Lung (tissue), 12 donors: ENCODE results near the gene DPY19L1. TPM values are rescaled to one million over a fixed set of nuclear protein-coding genes. Genes with fewer than 3 reads are reported as not detected.

Source experiments
- ATAC-seq: fragments of 200-7000 bp; cut with Tn5 transposase; one replicate; pipeline ENCODE4 v1.9.1; 2020; ENCODE audit warnings: moderate number of reproducible peaks; ENCODE audit not compliant: insufficient read depth, low FRiP score
- DNase-seq, 3 donors: peaks; one replicate each; pipeline ENCODE4 v3.0.0-alpha.2; 2013 to 2017
- H3K27ac ChIP-seq, 2 donors: one replicate each; pipeline ENCODE4 v1.5.1; 2013; ENCODE audit warnings: mild to moderate bottlenecking in 2 of 2, moderate library complexity in 2 of 2, control low read depth in 1 of 2, inconsistent platforms in 1 of 2, low read depth in 1 of 2, low read length in 1 of 2
- H3K27me3 ChIP-seq, 3 donors: one replicate each; pipeline ENCODE4 v1.5.1; 2013; ENCODE audit warnings: low read length in 2 of 3; ENCODE audit not compliant: control insufficient read depth in 3 of 3, insufficient read depth in 3 of 3
- H3K36me3 ChIP-seq, 4 donors: one replicate each; pipeline ENCODE4 v1.5.1; 2013; ENCODE audit warnings: low read length in 4 of 4, mild to moderate bottlenecking in 1 of 4, moderate library complexity in 1 of 4; ENCODE audit not compliant: control insufficient read depth in 4 of 4, insufficient read depth in 4 of 4
- H3K4me1 ChIP-seq, 5 donors: one replicate each; pipeline ENCODE4 v1.5.1; 2013; ENCODE audit warnings: low read length in 5 of 5, mild to moderate bottlenecking in 2 of 5, moderate library complexity in 1 of 5; ENCODE audit not compliant: control insufficient read depth in 5 of 5, insufficient read depth in 5 of 5
- H3K4me3 ChIP-seq: one replicate; pipeline ENCODE4 v1.5.1; 2013; ENCODE audit warnings: mild to moderate bottlenecking, control low read depth, moderate library complexity
- H3K9ac ChIP-seq, 2 donors: one replicate each; pipeline ENCODE4 v1.5.1; 2013; ENCODE audit warnings: low read length in 2 of 2, control low read depth in 1 of 2; ENCODE audit not compliant: insufficient read depth in 1 of 2
- H3K9me3 ChIP-seq, 4 donors: one replicate each; pipeline ENCODE4 v1.5.1; 2013; ENCODE audit warnings: low read length in 3 of 4, mild to moderate bottlenecking in 1 of 4, moderate library complexity in 1 of 4; ENCODE audit not compliant: control insufficient read depth in 4 of 4, insufficient read depth in 3 of 4
- CTCF ChIP-seq: IDR thresholded peaks from 2 replicates; pipeline ENCODE4 v1.5.1; 2012; ENCODE audit warnings: mild to moderate bottlenecking; ENCODE audit errors: control extremely low read depth, extremely low read depth
- WGBS, 2 donors: extraction: QIAGEN DNeasy Blood & Tissue Kit; methylation state at CpG; one replicate each; pipeline ENCODE4 v1.1.7; 2013; 5-methylcytosine and 5-hydroxymethylcytosine counted together
- polyA plus RNA-seq, 2 donors: library from polyadenylated mRNA; stranded (reverse); fragments of 200-250 nt; gene quantifications; one replicate each; pipeline ENCODE4 v1.2.1, GENCODE V29; 2013
- total RNA-seq, 2 donors: library from RNA; depleted of rRNA in 1 of 2; stranded (reverse); fragments of >200 nt in 1 of 2; gene quantifications; one replicate each; pipeline ENCODE4 v1.2.1, GENCODE V29; 2014 to 2021
- donor health status: control.
- donor health status: control.
- donor health status: Bipolar disorder and iron deficiency.
- donor health status: healthy.
- donor health status: DM: yes; HTN: yes; CAD: no.

Gene DPY19L1
- total and polyA plus RNA-seq, 4 donors = 10.4 to 83.3 (median 32.7) TPM

GRCh38 chr7:35037526-35038341, 449 bp upstream of the DPY19L1 start:
- DNase-seq (peak; percentile 95 to 98 (median 97)), ATAC-seq (peak; percentile 90)
- Histone ChIP-seq H3K27me3 (peaks cover 0 to 2% (median 0%) of the 10 kb centered on the region in 3 donors), H3K36me3 (no peaks in the 10 kb centered on the region), H3K9ac (peak overlapping the region; percentile 17 to 74), H3K4me1 (peaks cover 1 to 20% (median 10%) of the 10 kb centered on the region in 5 donors), H3K27ac (peak overlapping the region; percentile 92 to 95), H3K9me3 (no peaks in the 10 kb centered on the region), H3K4me3 (peak overlapping the region; percentile 85)
- 0% methylated on average over 62 to 100 of the region's 100 CpGs for WGBS, 2 donors
- peak; percentile 64 for TF ChIP-seq CTCF

GRCh38 chr7:35036361-35037171, 719 bp downstream of the DPY19L1 start:
- Histone ChIP-seq H3K4me3 (peak overlapping the region; percentile 85), H3K9ac (peak overlapping the region; percentile 51 to 79), H3K36me3 (no peaks in the 10 kb centered on the region), H3K27ac (peak overlapping the region; percentile 95), H3K27me3 (no peaks in the 10 kb centered on the region), H3K9me3 (no peaks in the 10 kb centered on the region), H3K4me1 (peaks cover 2 to 20% (median 10%) of the 10 kb centered on the region in 5 donors)
- 0% methylated on average over 39 to 61 of the region's 61 CpGs for WGBS, 2 donors
- no peak for TF ChIP-seq CTCF
- ATAC-seq = no peak
- peak; percentile 71 to 77 (median 73) for DNase-seq

- Histone ChIP-seq H3K27me3 (no peaks in the 10 kb centered on the region), H3K4me1 (peaks cover 2 to 20% (median 10%) of the 10 kb centered on the region in 5 donors), H3K9ac (peak overlapping the region; percentile 51 to 79), H3K27ac (peak overlapping the region in 1 of 2 donors; percentile 95), H3K9me3 (no peaks in the 10 kb centered on the region), H3K36me3 (no peaks in the 10 kb centered on the region), H3K4me3 (no peak overlapping the region)
- ATAC-seq = no peak
- WGBS, 2 donors = 64 to 79% methylated on average over 5 of the region's 5 CpGs
- DNase-seq = peak; percentile 27 to 75 (median 56)
- TF ChIP-seq CTCF = no peak
Measured at GRCh38 chr7:35035511-35035961, 1.7 kb downstream of the DPY19L1 start.
